ENCODE measurements around the gene MUCL3.
"Not testable (repeated sequence)": the region's sequence is repeated elsewhere in the genome, so short reads cannot be mapped to it uniquely, and the experiment has no call there.

Gene MUCL3

DNA sequence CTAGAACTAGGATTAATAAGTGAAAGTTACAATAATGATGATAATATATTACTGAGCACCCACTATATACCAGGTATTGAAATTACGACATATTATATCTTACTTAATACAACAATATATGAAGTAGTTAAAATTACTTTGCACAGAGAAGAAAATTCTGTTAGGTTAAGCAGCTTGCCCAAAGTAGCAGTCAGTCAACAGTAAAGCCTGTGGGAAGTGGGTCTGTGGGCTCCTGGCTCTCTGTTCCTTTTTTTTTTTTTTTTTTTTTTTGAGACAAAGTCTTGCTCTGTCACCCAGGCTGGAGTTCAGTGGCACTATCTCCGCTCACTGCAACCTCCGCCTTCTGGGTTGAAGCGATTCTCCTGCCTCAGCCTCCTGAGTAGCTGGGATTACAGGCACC is 37.5 kb upstream of the MUCL3 start:
- TF ChIP-seq CTCF (IDR thresholded peaks at IDR 0.05; ENCODE audit: extremely low read depth, missing control alignments), result no peak
- no peak for DNase-seq (ENCODE audit: low spot score)

DNA sequence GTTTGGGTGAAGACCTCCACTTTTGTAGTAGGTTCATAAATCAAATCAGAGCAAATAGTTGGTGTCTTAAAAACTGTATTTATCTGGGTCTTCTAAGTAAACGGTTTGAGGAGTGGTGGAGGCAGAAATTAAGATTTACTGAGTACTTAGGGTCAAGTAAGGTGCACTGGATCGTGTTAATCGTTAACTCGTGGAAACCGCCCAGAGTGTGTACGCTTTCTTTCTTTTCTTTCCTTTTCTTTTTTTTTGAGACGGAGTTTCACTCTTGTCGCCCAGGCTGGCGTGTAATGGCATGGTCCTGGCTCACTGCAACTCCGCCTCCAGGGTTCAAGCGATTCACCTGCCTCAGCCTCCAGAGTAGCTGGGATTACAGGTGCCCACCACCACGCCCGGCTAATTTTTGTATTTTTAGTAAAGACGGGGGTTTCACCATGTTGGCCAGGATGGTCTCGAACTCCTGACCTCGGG is 33.4 kb upstream of the MUCL3 start:
- not testable (repeated sequence) for DNase-seq (ENCODE audit: low spot score)

GRCh38 chr6:30907758-30908591 is 32.8 kb upstream of the MUCL3 start, which contains the start of gene GTF2H4:
Gene GTF2H4 (plus strand): TSS chr6:30908207.
- TF ChIP-seq CTCF (IDR thresholded peaks at IDR 0.05; ENCODE audit: extremely low read depth, missing control alignments), result no peak
- DNase-seq (ENCODE audit: low spot score), result peak; percentile 92

GRCh38 chr6:30908700-30909099 is 32.1 kb upstream of the MUCL3 start:
- no peak for TF ChIP-seq CTCF (IDR thresholded peaks at IDR 0.05; ENCODE audit: extremely low read depth, missing control alignments)
- DNase-seq (ENCODE audit: low spot score), result no peak

DNA sequence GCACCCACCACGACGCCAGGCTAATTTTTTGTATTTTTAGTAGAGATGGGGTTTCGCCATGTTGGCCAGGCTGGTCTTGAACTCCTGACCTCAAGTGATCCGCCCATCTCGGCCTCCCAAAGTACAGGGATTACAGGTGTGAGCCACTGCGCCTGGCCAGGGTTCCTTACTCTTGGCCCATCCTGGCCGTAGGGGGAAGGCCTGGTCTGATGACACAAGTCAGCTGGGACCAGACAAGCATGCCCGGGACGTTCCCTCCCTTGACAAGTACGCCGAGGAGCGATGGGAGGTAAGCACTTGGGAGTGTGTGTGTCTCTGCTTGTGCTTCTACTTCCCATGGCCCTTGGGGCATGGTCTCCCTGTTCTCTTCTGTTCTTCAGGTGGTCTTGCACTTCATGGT is 30.3 kb upstream of the MUCL3 start:
- DNase-seq (ENCODE audit: low spot score), result not testable (repeated sequence)

GRCh38 chr6:30912746-30913520 is 27.8 kb upstream of the MUCL3 start:
- DNase-seq (ENCODE audit: low spot score), result no peak

GRCh38 chr6:30913721-30914075 is 27.1 kb upstream of the MUCL3 start:
- no peak for DNase-seq (ENCODE audit: low spot score)
- TF ChIP-seq CTCF (IDR thresholded peaks at IDR 0.05; ENCODE audit: extremely low read depth, missing control alignments), result no peak

More at GRCh38 chr6:30912746-30913520, 27.8 kb upstream of the MUCL3 start:
- TF ChIP-seq CTCF (IDR thresholded peaks at IDR 0.05; ENCODE audit: extremely low read depth, missing control alignments), result no peak

GRCh38 chr6:30914076-30914853 is 26.5 kb upstream of the MUCL3 start, which contains the start of gene VARS2:
Gene VARS2 (plus strand): TSS chr6:30914238. CDS start chr6:30914837, 599 bp downstream.
- no peak for TF ChIP-seq CTCF (IDR thresholded peaks at IDR 0.05; ENCODE audit: extremely low read depth, missing control alignments)
- DNase-seq (ENCODE audit: low spot score), result peak; percentile 99

Data from GM20000 (cell line).